Hematopoietic multipotent progenitor cell treated with erythropoietin and hydrocortisone succinate and interleukin-3 and kit ligand, for 15 days (in vitro differentiated cells): ENCODE data around the gene TEK.
"Not testable (repeated sequence)": the region's sequence is repeated elsewhere in the genome, so short reads cannot be mapped to it uniquely, and the experiment has no call there.

Source experiments
- DNase-seq: peaks from one replicate; pipeline ENCODE4 v3.0.0-alpha.2; 2015; ENCODE audit warnings: low spot score

Gene TEK

DNA sequence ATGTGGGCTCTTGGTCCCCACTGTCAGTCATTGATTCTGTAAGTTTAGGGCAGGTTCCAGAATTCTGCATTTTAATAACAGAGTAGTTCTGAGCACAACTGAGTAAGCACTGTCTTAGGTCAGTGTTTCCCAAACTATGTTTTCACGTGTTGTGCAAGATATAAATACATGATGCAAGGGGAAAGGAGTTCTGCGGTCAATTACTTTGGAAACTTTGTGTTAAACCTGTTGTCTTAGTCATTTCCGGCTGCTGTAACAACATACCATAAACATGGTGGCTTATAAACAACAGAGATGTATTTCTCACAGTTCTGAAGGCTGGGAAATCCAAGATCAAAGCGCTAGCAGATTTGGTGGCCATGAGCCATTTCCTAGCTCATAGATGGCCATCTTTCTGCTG lies 118.2 kb downstream of the TEK start:
- no peak for DNase-seq

- not testable (repeated sequence) for DNase-seq
Measured at GRCh38 chr9:27239648-27240047, 130.6 kb downstream of the TEK start.

- no peak for DNase-seq
Measured at GRCh38 chr9:27247756-27248155, 138.7 kb downstream of the TEK start.

DNA sequence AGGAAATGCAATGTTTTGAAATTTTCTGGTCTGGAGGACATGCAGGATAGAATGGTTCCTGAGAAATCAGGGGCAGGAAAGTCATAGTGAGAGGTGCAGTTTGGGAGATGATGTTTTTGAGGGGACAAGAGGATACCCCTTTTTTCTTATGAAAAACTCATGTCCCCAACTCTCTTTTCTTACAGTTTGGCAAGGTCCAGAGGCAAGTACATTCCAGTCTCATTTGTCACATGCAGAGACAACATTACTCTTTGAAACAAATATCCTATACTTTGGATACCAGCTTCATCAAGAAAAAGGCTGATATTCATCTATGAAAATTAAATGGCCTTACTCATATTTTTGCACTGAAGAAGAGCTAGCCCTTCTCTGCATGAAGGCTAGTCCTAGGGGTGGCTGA lies 139.7 kb downstream of the TEK start:
- DNase-seq = no peak

GRCh38 chr9:27258662-27259061 lies 149.6 kb downstream of the TEK start:
- DNase-seq = no peak

DNA sequence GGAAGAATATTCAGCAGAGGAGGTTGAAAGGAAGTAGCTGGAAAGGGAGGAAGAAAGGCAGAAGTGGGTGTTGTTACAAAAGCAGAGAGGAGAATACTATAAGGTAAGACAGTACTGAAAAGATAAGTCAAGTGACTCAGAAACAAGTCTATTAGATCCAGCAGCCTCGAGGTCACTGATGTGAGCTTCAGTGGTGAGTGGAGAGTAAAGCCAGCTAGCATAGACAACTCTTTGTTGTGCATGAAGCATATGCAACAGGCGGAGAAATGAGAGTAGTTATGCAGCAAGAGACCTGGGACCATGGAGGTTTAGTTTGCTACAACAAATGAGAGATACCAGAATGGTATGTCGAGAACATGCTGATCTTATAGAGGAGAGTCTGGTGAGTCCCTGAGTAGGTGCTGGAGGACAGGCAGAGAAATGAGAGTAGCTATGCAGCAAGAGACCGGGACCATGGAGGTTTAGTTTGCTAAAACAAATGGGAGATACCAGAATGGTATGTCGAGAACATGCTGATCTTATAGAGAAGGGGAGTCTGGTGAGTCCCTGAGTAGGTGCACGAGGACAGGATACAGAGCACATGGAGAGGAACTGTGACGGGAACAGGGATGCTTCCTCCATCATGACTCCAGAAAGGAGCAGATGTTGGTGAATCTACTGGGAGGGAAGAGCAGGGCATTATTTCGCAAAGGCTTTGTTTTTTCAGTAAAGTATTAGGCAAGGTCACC lies 151.9 kb downstream of the TEK start:
- DNase-seq = no peak

GRCh38 chr9:27261517-27262211 lies 152.6 kb downstream of the TEK start:
- DNase-seq = no peak

GRCh38 chr9:27272103-27272502 lies 163.1 kb downstream of the TEK start:
- no peak for DNase-seq

DNA sequence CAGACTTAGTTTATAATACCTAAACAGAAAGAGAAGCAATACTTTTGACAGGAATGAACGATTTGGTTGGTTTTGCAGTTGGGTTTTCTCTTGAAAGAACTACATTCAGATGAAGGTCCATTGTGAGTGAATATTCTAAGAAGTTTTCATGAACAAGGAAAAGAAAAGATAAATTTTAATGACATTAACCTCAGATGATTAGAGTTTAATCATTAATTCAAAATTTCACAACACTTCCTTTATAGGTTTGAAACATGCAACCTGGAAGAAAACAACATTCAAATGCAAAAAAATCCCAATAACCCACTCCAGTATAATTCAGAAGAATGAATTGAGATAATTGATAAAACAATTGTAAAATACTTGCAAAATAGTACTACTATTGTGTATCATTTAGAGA lies 164.2 kb downstream of the TEK start:
- DNase-seq = no peak

GRCh38 chr9:27276193-27277030 lies 167.4 kb downstream of the TEK start:
- DNase-seq = peak; percentile 67

GRCh38 chr9:27278374-27278773 lies 169.3 kb downstream of the TEK start:
- no peak for DNase-seq

DNA sequence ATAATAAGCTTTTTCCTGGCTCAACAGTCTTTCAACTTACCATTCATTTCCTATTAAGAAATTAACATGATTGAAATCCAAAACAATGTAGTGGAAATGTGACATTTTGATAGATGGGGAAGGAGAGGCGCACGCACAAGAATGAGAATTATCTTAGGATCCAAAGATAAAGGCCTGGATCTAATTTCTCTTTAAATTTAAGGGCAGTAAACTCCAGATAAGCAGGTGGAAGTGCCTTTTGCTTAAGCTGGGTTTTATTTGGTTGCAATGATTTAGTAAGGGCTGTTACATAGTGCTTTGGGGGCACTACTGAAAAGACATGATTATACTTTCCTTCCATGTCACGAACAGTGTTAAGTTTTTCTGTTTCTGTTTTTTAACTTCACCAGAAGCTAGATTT lies 170.6 kb downstream of the TEK start:
- DNase-seq = no peak
